HG03097 (cell line): ENCODE data around the gene FCMR.

Experiments used
- ATAC-seq: cut with Tn5 transposase; IDR thresholded peaks from one replicate; pipeline ENCODE4 v1.9.1; 2021; ENCODE audit not compliant: unreplicated experiment, low FRiP score

Gene FCMR, protein sequence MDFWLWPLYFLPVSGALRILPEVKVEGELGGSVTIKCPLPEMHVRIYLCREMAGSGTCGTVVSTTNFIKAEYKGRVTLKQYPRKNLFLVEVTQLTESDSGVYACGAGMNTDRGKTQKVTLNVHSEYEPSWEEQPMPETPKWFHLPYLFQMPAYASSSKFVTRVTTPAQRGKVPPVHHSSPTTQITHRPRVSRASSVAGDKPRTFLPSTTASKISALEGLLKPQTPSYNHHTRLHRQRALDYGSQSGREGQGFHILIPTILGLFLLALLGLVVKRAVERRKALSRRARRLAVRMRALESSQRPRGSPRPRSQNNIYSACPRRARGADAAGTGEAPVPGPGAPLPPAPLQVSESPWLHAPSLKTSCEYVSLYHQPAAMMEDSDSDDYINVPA

DNA sequence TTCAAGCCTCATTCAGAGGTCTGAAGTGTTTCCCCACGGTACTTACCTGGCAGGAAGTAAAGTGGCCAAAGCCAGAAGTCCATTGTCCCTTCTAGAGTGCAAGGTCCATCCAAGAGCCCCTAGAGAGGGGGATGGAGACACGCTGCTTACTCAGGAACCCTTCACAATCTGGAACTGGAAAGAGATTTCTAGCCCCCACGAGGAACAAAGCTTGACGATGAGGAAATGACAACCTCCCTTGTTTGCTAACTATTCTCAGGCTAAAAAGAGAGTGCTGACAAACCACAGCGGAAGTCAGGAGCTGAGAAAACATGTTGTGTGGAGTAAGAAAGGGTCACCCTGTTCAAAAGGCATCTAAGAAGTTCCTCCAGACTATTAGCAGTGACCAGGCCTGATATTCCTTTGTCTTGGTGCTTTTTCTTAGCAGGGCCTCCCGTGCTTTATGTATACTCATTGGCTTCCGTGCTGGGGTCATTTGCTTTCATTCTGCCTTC lies at the start of gene FCMR:
Gene FCMR (minus strand): TSS at position 170 of the 494 bp plus-strand sequence. CDS start 87 bp downstream, at position 83.
- ATAC-seq: no peak

DNA sequence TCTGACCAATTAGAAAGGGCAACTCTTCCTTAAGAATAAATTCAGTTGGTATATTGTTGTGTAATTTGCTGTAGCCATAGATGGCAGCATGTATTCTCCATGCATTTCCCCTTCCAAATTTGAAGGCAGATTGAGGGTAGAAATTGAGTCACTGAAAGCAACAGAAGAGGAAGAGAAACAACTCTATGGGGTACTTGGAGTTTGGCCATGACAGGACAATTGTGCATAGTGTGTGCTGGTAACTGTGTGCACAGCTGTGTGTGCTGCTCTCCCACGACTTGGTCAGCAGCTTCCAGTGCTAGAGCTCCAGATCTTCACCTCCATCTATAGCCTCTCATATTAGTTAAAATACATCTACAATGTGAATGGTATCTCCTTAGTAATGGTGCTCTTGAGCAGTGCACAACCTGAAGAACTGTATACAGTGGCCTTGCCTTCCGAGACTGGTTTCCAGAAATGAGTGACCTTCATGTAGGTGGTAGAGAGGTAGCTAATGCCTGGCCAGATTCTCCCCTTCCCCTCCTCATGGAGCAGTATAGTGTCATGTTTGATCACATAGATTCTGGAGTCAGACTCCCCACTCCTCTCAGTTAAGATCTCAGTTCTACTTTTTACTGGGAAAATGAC lies 49.4 kb upstream of the FCMR start:
- no peak for ATAC-seq

DNA sequence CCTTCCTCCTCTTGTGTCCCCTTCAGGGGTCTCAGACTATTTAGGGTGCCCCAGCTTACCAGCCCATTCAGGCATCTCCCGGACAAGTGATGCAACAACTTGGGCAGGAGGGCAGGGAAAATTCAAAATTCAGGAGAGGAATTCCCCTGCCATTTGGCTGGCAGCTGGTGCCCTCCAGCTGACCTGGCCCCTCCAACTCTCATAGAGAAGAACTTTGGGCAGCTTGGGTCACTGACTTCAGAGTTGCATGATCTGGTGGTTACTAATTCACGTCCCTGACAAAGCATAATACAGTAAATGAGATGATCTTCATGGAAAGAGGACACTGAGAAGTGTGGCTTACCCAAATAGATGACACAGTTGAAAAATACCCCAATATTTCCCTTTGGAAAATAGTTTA lies 48.7 kb upstream of the FCMR start, which contains the start of gene FCAMR:
Gene FCAMR (minus strand): TSS at position 15 of the 400 bp plus-strand sequence. CDS start 335 bp downstream, outside the sequence.
- no peak for ATAC-seq

DNA sequence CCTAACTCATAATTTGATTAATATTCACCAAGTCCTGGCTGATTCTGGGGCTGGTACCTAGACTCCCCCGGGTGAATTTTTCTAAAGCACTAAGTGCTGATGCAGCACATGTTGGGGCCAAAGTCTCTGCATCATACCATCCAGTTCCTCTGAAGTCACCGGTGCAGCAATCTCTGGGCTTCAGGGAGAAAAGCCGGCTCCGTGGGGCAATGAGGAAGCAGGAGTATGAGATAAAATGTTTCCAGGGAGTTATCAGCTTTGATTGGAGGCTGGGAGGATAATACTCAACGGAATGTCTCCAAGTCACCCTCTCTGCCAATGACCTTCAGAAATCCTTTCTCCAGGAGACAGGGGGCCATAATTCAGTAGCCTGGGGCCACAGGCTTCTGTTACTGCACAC lies 47.3 kb upstream of the FCMR start:
- no peak for ATAC-seq

DNA sequence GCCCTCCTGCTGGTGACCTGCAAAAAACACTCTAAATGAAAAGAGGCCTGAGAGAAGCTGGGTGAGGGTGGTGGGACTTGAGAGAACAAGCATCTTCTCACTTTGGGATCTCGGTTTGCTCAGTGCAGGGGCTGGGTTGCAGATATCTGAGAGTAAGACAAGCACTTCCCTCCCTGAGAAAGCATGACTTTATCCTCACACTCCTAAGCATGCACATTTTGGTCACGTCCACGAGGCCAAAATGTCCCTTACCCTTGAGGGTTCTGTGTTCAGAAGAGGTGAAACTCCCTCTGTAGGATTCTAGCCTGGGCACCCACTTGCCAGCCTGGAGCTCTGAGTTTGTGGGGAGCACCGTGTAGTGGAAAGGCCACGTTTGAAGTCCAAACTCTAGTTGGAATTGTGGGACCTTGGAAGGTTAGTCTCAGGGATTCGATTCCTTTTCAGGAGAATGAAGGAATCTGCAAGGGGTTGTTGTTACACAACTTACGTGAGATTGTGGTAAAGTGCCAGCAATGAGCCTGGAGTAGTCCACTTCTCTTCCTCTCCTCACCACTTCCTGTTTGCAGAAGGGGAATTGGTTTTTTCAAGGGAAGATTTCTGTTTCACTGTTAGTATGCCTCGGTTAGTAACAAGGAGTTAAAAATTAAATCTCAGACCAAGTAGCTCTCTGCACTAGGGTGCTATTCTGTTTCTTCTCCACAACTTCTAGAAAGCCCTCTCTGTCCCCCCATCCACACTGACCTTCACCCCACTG lies 45.5 kb upstream of the FCMR start:
- no peak for ATAC-seq

DNA sequence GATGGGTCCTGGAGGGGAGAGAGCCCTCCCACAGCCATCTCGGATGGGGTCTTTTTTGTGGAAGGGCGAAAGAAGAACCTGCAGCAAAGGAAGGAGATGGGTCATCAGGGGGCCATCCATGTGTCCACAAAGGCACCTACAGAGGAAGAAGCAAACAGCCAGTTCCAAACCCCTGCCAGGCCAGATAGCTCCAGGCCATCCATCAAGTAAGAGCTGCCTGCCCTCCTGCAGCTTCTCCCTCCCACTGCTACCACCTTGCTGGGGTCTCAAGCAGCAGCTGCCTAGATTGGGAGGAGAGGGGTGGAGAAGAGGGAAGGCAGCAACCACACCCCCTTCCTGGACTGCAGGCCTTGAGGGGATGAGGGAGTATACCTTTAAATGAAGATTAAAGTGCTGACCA lies 44.0 kb upstream of the FCMR start:
- ATAC-seq: no peak

DNA sequence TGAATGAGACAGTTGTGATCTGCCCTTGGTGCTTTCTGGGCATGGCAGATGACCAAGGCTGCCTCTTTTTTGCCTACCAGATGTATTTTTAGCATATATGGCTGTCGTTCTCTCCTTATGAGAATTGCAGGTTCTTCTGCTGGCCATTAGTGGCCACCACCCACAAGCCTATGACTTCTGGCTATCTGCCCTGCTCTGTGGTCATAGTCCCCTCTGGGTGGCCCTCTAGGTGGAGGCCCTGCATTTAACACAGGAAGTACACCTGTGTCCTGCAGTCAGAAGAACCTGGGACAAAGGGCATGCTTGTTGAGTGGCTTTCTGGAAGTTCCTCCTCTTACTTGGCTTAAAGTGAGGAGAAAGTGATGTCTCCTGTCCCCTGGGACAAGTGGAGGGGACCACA lies 42.0 kb upstream of the FCMR start:
- ATAC-seq: no peak

DNA sequence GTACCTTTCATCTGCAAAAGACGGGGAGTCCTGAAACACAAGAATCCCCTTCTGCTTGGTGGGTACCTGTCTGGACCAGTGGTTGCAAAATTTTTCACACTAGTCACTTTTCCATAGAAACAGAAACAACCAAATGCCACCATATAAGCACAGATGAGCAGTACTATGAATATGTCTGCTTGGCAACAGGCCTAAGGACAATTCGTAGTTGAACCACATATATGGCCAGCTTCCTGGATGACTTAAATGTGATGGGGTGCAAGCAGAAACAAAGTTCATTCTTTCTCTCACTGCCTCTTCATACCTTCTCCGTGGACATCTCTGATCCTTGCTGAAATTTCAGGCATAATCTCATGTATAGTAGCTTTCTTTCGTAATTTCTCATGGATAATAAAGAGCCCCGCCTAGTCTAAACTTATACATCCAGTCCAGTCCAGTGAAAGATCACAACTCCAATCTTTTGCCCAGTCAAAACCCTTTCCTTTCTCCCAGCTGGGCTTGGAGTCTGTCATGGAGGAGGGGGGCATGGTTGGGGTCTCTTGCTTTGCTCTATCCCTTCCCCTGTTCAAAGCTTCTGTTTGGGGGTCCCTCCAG lies 41.5 kb upstream of the FCMR start:
- no peak for ATAC-seq

DNA sequence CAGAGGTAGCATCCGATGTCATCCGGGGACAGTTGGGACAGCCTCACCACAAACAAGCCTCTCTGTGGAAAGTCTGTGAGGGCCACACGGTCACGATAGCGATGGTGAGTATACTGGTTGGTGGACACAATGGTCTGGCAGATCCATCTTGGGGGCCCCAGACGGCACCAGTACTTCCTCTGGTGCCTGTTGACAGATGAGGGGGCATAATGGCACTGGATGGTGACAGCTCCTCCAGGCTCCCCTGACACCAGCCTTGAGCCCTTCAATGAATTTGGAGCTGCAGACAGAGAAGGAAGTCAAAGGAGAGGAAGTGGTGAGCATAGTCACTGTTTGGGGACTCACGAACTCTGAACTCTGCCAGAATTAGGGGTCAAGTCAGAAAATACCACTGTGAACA lies 40.5 kb upstream of the FCMR start:
- no peak for ATAC-seq

DNA sequence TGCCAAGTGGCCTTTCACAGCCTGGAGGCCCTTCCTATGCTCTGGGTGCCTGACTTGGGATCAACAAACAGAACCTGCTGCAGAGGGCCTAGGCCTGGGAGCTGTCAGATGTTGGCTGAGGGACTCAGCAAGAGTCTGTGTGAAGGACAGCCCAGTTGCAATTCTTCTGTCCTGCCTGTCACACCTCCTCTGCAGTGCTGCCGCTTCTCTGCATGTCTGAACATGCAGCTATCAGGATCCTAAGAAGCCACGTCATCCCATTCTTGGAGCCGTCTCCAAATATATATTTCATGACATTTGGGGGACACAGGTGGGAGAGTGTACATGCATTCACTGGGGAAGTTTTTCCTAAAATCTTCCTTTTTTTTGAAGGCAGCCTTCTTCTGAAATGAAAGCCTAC lies 39.9 kb upstream of the FCMR start:
- ATAC-seq: no peak

DNA sequence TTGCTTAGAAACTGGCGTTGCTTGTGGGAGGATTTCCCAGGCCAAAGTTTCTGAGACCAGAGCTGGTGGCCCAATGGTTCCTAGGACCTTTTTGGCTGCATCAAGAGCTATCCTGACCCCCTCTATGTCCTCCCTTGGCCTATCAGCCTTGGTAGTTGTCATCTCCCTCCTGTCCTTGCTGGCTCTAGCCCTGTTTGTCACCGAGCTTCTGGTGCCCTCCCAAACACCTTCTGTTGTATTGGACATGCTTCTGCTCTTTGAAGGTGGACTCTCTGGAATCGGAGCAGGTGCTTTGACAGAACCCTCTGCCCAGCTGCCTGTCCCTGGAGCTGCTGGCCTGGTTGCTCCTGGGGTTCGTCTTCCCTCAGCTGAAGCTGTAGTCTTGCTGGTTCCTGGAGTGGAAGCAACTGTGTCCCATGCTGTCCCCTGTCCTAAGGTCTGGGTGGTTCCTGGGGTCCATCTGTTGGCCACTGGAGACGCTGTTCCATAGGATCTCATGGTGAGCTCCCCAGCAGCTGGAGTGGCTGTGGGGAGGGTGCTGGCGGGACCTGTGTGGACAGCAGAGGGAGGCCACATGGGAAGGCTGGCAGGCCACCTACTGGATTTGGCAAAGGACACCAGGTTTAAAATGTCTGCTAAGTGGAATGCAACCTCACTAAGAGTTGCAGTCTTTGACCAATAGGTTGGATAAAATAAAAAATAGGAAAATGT lies 39.1 kb upstream of the FCMR start:
- no peak for ATAC-seq

DNA sequence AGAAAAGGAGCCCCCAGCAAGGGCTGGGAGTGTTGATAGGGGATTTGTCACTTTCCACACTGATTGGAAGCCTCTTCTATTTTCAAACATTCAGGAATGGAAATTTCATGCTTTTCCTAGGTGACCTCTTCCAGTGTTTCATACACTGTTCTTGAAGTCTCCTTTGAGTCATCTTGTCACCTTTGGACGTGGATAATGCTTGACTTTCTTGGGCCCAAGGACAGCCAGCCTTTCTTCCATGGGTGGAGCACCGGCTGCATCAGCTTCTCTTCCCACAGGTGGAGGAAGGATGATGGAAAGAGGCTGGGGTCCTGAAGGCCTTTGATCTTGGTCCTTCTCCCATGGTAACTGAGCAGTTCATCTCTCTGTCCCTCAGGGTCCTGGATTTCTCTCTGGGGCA lies 36.4 kb upstream of the FCMR start:
- no peak for ATAC-seq

DNA sequence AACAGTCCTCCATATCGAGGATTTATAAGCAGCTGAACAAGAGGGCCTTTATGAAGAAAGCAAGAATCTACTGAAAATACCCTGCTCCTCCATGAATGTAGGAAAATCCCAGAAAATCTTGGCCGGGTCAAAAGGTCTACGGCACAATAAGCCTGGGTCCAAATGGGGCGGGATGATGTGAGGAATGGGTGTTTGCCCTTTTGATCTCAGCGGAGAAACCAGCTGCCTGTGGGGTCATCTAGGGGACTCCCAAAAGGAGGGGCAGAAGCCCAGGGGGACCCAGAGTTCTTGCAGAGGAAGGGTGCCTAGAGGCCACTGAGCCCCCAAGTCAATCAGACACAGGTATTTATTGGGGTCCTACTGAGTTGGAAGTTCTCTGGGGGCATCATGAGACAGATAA lies 35.9 kb upstream of the FCMR start:
- no peak for ATAC-seq

DNA sequence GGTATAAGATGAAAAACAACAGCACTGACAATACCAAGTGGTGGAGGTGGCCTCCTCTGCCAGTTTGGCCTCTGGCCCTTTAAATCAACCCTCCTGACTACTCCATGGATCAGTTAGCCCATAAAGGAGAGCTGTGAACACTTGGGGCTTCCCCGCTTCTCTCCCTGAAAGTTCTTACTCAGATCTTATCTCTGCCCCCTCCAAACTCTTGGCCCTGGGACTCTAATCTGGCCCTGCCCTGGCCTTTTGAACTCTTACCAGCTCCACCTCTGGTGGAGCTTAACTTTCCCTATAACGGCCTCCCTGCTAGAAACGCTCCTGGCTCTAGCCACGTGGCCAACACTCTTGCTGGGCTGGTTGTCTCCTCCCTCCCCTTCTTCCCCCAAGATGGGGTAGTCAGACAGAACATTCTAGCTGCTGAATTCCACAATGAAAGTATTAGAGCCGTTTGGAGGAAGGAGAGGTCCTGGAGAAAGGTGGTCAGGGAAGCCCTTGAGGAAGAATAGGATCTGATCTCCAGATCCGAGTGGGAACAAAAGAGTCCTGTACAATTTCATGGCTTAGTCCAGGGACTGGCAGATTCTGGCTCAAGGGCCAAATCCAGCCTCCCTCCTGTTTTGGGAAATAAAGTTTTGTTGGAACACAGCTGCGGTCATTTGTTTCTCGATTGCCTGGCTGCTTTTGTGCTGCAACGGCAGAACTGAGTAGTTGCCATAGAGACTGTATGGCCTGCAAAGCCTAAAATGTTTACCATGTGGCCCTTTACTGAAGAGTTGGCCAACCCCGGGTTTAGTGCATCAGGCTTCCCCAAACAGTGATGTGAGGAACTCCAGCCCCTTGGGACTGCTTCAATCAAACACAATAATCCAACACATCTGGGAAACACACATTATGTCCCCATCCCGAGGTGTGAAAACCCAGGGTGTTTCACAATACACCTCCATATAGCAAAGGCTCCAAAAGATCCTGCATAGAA lies 34.0 kb upstream of the FCMR start:
- no peak for ATAC-seq

DNA sequence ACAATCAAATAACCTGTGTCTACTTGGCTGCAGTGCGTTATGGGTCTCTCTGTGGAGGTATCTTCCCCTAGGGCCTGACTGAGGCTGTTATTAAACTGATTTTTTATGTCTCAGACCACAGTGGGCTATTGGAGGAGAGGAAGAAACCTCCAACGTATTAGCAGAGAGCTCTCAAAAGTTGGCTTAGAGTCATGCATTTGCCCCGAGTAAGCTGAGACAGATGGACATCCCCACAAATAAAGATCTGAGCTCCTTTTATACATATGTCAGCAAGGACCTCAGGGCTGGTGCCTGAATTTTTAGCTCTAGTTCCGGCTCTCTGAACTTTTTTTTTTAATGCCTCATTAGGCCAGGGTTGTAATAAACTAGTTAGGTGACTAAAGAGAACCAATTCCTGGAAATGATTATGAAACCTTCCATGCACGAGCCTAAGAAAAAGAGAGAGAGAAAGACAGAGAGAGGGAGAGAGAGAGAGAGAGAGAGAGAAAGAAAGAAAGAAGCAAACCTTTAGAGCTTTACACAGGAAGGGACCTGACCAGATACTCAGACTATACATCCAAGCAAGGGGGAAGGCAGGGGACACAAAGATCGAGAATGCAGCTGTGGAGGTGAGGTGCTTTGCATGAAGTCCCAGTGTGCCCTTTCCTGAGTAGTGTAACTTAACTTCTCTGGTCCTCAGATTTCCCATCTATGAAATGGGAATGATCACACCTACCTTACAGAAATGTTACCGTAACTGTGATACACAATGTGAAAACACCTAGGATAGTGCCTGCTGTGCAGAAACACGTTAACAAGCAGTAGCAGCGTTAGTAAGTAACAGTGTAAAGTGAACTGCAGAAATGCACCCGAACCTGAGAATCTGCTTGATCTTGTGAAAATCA lies 33.0 kb upstream of the FCMR start:
- no peak for ATAC-seq

DNA sequence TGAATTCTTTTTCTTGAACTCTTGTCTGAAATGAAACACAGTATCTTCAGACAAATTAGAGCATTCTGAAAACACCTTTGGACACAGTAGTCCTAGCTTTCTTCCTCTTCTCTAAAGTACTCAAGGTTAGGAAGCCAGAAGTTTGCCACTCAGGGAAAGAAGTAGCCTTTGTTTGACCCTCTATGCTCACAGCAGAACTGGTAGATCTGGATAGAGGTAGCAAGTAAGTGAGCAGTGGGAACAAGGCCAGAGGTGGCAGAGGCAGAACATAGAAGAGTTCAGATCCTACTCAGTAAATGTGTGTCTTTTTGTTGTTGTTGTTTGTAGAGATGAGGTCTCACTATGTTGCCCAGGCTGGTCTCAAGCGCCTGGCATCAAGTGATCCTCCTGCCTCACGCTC lies 31.9 kb upstream of the FCMR start:
- no peak for ATAC-seq

DNA sequence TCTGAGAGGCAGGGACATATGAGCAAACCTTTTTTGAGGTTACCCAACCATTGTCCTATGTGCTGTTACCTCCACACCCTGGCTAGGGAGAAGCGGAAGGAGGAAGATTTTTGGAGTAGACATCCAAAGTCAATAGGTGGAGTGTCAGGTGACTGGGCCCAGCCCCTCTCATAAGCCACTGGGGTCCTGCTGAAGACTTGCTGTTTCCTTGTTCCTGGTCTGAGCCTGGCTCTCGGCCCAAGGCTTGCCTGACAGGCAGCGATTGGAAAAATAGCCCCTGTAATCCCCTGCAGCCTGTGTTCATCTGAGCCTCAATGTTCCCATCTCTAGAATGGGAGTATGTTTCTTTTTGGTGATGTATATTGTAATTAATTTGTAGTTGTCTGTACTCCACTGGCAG lies 31.4 kb upstream of the FCMR start:
- ATAC-seq: no peak

DNA sequence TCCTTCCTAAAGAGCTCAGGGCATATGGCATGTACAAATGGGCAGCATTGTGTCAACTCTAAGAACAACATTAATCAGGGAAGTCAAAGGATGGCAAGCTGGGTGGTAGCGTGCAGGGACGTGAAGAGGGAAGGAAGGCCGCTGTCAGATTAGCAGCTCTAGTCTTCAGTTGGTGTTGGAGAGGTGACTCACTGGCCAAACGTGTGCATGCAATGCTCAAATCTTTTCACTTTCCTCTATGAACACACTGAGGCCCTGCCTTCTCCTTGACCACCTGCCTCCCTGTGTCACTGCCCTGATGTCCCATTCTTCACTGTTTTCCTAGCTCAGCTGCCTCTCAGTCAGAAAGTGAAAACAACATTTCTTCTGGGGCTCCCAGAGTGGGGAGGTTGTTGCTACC lies 30.4 kb upstream of the FCMR start:
- no peak for ATAC-seq
